Left lung (tissue), 10 donors: ENCODE results near the gene SRSF3. TPM values are rescaled to one million over a fixed set of nuclear protein-coding genes. Genes with fewer than 3 reads are reported as not detected.

Experiments used
- ATAC-seq: fragments of 200-7000 bp; cut with Tn5 transposase; one replicate; pipeline ENCODE4 v1.9.1; 2020; ENCODE audit warnings: moderate library complexity
- DNase-seq, 4 donors: peaks; one replicate each; pipeline ENCODE4 v3.0.0-alpha.2; 2013 to 2020
- H3K27ac ChIP-seq, 2 donors: fragments of 200-600 bp; sonication (generic) in 1 of 2; one replicate each; pipeline versions ENCODE4 v1.5.0 to v1.8.0; 2020 to 2021
- H3K27me3 ChIP-seq, 2 donors: fragments of 200-600 bp; sonication (generic) in 1 of 2; one replicate each; pipeline versions ENCODE4 v1.5.0 to v1.8.0; 2020 to 2021
- H3K36me3 ChIP-seq, 2 donors: fragments of 200-600 bp; sonication (generic) in 1 of 2; one replicate each; pipeline versions ENCODE4 v1.5.0 to v1.8.0; 2020 to 2021
- H3K4me1 ChIP-seq, 2 donors: fragments of 200-600 bp; one replicate each; pipeline ENCODE4 v1.8.0; 2021
- H3K4me3 ChIP-seq, 2 donors: fragments of 200-600 bp; sonication (generic) in 1 of 2; one replicate each; pipeline versions ENCODE4 v1.5.0 to v1.8.0; 2020 to 2021; ENCODE audit warnings: mild to moderate bottlenecking in 1 of 2
- H3K9me3 ChIP-seq, 2 donors: fragments of 200-600 bp; sonication (generic) in 1 of 2; one replicate each; pipeline versions ENCODE4 v1.5.0 to v1.8.0; 2020 to 2021
- CTCF ChIP-seq, 2 donors: fragments of 200-600 bp; sonication (generic) in 1 of 2; IDR thresholded peaks; one replicate each; pipeline versions ENCODE4 v1.5.0 to v1.8.0; 2021; ENCODE audit warnings: antibody characterized with exemption in 2 of 2
- intact Hi-C, 2 donors: fragments of 100-400 bp; cut with DNase I; formaldehyde crosslinking; loops; one replicate each; pipeline versions ENCODE4 v1.11.2 to v1.14.2; 2022
- polyA plus RNA-seq, 6 donors: library from polyadenylated mRNA; unstranded; fragments of 120-200 nt; gene quantifications; one replicate each; pipeline ENCODE4 v1.2.1, GENCODE V29; 2013; ENCODE audit not compliant: insufficient read length in 6 of 6
- total RNA-seq, 2 donors: library from RNA; stranded (reverse); fragmentation: NEBNext Ultra II Directional; extraction: Animal tissue kit (Norgen Biotek cat#: 25700); gene quantifications; one replicate each; pipeline ENCODE4 v1.2.1, GENCODE V29; 2021
- donor health status: DM: no; HTN: yes; CAD: no.
- donor health status: DM: no; HTN: no; CAD: no.

The SRSF3 gene
- total and polyA plus RNA-seq, 8 donors: 173 to 634 (median 529) TPM

DNA sequence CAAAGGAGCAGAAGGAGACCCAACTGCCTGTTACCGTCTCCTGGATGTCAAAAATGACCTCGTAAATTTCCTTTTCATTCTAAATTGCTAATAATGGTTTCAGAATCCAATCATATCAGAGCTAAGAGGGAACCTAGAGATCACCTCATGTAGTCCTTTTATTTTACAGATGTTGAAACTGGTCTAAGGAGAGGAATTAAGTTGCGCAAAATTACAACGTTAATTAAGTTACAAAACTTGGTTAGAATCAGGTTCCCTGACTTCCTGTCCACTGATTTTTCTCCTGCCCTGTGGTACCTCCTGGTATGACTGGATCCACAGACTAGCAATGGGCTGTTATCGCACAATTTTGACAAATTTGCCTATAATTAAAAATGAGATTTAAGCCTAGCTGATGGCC is 37.9 kb upstream of the SRSF3 start:
- no peaks in the 10 kb centered on the region for H3K27me3 ChIP-seq
- peak overlapping the region in 1 of 2 donors; percentile 64 for H3K27ac ChIP-seq
- no peak for DNase-seq
- no peak overlapping the region for H3K4me3 ChIP-seq
- no peaks in the 10 kb centered on the region for H3K9me3 ChIP-seq
- peaks cover 0 to 24% of the 10 kb centered on the region in 2 donors for H3K4me1 ChIP-seq
- no peak for ATAC-seq
- intact Hi-C loops: no loop called here
- TF ChIP-seq CTCF (IDR thresholded peaks at IDR 0.05): no peak
- no peaks in the 10 kb centered on the region for H3K36me3 ChIP-seq

DNA sequence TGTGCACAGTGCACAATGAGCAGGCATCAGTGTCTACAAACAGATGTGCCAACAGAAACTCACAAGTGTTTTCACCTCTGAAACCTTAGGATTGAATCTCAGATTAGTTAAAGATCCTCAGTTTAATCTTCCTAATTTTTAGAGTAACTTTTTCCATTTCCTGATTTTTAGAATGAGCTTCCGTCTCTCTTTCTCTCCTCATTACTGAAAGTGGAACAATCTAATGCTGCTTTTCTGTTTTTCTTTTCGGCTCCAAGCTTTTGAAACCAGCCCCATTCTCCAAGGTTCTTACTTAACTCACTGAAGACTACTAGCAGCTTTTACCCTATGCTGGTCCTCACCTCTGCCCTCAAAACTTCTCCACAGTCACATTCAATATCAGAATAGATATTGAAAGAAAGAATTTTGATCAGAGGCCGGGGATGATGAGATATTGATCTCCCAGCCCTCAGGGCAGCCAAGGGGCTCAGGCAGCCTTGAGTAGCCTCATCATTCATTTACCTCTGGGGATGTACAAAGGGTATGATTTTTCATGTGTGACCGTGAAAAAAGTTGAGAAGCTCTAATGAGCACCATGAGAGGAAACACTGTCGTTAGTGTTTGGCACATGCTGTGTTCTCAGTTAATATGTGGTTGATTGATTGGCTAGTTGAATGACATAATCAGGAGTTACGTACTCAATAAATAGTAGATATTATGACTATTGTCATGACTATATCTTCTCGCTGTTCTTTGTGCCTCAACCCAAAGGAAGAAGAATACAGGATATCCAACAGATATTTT is 35.0 kb upstream of the SRSF3 start:
- no peak for TF ChIP-seq CTCF (IDR thresholded peaks at IDR 0.05)
- intact Hi-C loops: no loop called here
- H3K27me3 ChIP-seq: no peaks in the 10 kb centered on the region
- ATAC-seq (no peak), DNase-seq (no peak)
- H3K9me3 ChIP-seq: no peaks in the 10 kb centered on the region
- H3K4me1 ChIP-seq: peaks cover 0 to 24% of the 10 kb centered on the region in 2 donors
- H3K36me3 ChIP-seq: no peaks in the 10 kb centered on the region
- H3K27ac ChIP-seq: no peak overlapping the region
- H3K4me3 ChIP-seq: no peak overlapping the region

DNA sequence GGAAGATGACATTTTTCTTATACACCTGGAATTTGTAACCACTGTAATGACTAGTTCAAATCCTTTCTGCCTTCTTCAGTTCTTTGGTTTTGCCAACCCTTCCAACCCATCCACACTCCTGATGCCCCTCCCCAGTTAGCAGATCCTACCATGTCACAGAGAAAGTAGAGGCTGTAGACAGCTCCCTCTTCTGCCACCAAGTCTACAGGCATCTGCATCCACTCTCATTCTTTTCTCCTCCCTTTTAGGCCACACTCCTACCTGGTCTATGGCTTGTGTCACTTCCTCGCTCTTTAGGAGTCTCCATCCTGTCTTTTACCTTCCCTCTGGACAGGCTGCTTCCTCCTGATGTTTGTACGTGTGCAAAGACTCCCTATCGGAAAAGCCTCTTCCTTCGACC is 33.3 kb upstream of the SRSF3 start:
- intact Hi-C loops: no loop called here

DNA sequence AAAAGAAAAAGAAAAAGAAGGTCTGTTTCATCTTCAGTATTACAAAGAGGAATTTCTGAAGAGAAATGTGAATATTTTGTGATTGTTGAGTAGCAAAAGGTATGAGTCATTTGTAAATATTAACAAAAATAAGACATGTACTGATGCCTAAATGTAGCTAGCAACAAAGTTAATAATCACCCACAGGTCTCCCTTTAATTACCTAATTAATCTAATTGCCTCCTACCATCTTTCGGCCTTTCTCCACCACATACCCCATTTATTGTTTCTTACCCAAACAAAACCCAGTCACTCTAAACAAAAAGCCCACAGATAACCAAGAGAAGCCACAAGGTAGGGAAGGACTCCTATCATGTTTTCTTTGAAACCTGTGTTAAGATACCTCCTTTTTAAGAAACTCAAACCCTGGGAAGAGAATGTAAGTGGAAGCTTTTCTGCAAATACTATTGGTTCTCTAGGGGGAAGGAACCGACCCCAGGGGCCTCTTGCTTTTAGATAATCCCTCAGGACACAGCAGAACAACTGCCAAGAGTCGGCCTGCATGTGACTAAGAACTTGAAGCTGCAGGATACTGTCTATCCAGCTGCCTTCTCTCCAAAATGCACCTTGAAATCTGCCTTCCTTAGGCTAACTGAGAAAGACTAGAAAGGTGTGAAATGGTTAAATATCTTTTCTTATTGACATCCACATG is 30.8 kb upstream of the SRSF3 start:
- Histone ChIP-seq H3K4me1 (peaks cover 0 to 6% of the 10 kb centered on the region in 2 donors), H3K27ac (no peak overlapping the region), H3K9me3 (no peaks in the 10 kb centered on the region), H3K36me3 (no peaks in the 10 kb centered on the region), H3K4me3 (no peak overlapping the region), H3K27me3 (no peaks in the 10 kb centered on the region)
- no peak for TF ChIP-seq CTCF (IDR thresholded peaks at IDR 0.05)
- intact Hi-C loops: no loop called here
- DNase-seq: no peak
- no peak for ATAC-seq

More for the DNA sequence above, 33.3 kb upstream of the SRSF3 start:
- Histone ChIP-seq H3K27ac (no peak overlapping the region), H3K4me3 (no peak overlapping the region), H3K27me3 (no peaks in the 10 kb centered on the region), H3K36me3 (no peaks in the 10 kb centered on the region), H3K4me1 (peaks cover 0 to 24% of the 10 kb centered on the region in 2 donors), H3K9me3 (no peaks in the 10 kb centered on the region)
- ATAC-seq (no peak), DNase-seq (no peak)
- no peak for TF ChIP-seq CTCF (IDR thresholded peaks at IDR 0.05)

DNA sequence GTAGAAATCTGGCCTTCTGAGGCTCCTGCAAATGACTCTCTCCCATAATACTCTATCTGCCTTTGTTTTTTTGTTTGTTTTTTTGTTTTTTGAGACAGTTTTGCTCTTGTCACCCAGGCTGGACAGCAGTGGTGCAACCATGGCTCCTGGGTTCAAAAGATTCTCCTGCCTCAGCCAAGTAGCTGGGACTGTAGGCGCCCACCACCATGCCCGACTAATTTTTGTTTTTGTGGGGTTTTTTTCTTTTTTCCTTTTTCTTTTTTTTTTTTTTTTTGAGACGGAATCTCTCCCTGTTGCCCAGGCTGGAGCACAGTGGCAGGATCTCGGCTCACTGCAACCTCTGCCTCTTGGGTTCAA is 30.3 kb upstream of the SRSF3 start:
- no peak overlapping the region for H3K27ac ChIP-seq
- no peak overlapping the region for H3K4me3 ChIP-seq
- intact Hi-C loops: no loop called here
- TF ChIP-seq CTCF (IDR thresholded peaks at IDR 0.05): no peak
- no peaks in the 10 kb centered on the region for H3K27me3 ChIP-seq
- no peaks in the 10 kb centered on the region for H3K9me3 ChIP-seq
- no peaks in the 10 kb centered on the region for H3K36me3 ChIP-seq
- ATAC-seq (no peak), DNase-seq (no peak)
- peaks cover 0 to under 1% of the 10 kb centered on the region in 2 donors for H3K4me1 ChIP-seq
